ENCODE results near the gene RMC1. TPM values are rescaled to one million over a fixed set of nuclear protein-coding genes. Genes with fewer than 3 reads are reported as not detected.

RMC1 gene
- total and polyA plus RNA-seq, 12 donors: 10.2 to 61.7 (median 24.4) TPM

- Histone ChIP-seq H3K4me1 (replicated peaks in 1 of 2) (peaks cover under 1 to 1% of the 10 kb centered on the region in 2 donors), H3K36me3 (replicated peaks in 1 of 2) (peaks cover 0 to 69% of the 10 kb centered on the region in 2 donors), H3K4me3 (no peak overlapping the region), H3K27ac (peak overlapping the region in 2 of 5 donors; percentile 20 to 43), H3K9me3 (replicated peaks in 1 of 3) (no peaks in the 10 kb centered on the region), H3K27me3 (no peaks in the 10 kb centered on the region)
- 45 to 63% (median 57%) methylated on average over 3 of the region's 3 CpGs for WGBS, 4 donors
- TF ChIP-seq CTCF (IDR thresholded peaks at IDR 0.05) (no peak), POLR2A (IDR thresholded peaks at IDR 0.05) (no peak)
- intact Hi-C loops (cut with DNase I): no loop called here
- peak in 3 of 7 donors; percentile 49 to 51 (median 50) for DNase-seq
Measured at GRCh38 chr18:23547846-23548245, 44.5 kb downstream of the RMC1 start.

GRCh38 chr18:23548275-23548674, 45.0 kb downstream of the RMC1 start:
- intact Hi-C loops (cut with DNase I): no loop called here
- H3K9me3 ChIP-seq (replicated peaks in 1 of 3): no peaks in the 10 kb centered on the region
- no peak overlapping the region for H3K4me3 ChIP-seq
- no peak for DNase-seq
- H3K4me1 ChIP-seq (replicated peaks in 1 of 2): peaks cover 0 to 3% of the 10 kb centered on the region in 2 donors
- peaks cover 0 to 69% of the 10 kb centered on the region in 2 donors for H3K36me3 ChIP-seq (replicated peaks in 1 of 2)
- 85 to 95% (median 89%) methylated on average over 2 of the region's 2 CpGs for WGBS, 4 donors
- peak overlapping the region in 2 of 5 donors; percentile 20 to 43 for H3K27ac ChIP-seq
- TF ChIP-seq POLR2A (IDR thresholded peaks at IDR 0.05) (no peak), CTCF (IDR thresholded peaks at IDR 0.05) (no peak)
- no peaks in the 10 kb centered on the region for H3K27me3 ChIP-seq

GRCh38 chr18:23548719-23549118, 45.4 kb downstream of the RMC1 start:
- Histone ChIP-seq H3K27ac (peak overlapping the region in 2 of 5 donors; percentile 17 to 43), H3K9me3 (replicated peaks in 1 of 3) (no peaks in the 10 kb centered on the region), H3K27me3 (no peaks in the 10 kb centered on the region), H3K4me3 (no peak overlapping the region), H3K4me1 (replicated peaks in 1 of 2) (peaks cover 0 to 7% of the 10 kb centered on the region in 2 donors), H3K36me3 (replicated peaks in 1 of 2) (peaks cover 0 to 69% of the 10 kb centered on the region in 2 donors)
- intact Hi-C loops (cut with DNase I): no loop called here
- 69 to 85% (median 72%) methylated on average over 3 of the region's 3 CpGs for WGBS, 4 donors
- no peak for TF ChIP-seq CTCF (IDR thresholded peaks at IDR 0.05)
- no peak for TF ChIP-seq POLR2A (IDR thresholded peaks at IDR 0.05)
- DNase-seq: no peak

GRCh38 chr18:23550898-23551297, 47.6 kb downstream of the RMC1 start:
- Histone ChIP-seq H3K9me3 (replicated peaks in 1 of 3) (no peaks in the 10 kb centered on the region), H3K36me3 (replicated peaks in 1 of 2) (peaks cover 0 to 71% of the 10 kb centered on the region in 2 donors), H3K4me1 (replicated peaks in 1 of 2) (peaks cover 0 to 8% of the 10 kb centered on the region in 2 donors), H3K27ac (no peak overlapping the region), H3K4me3 (no peak overlapping the region), H3K27me3 (no peaks in the 10 kb centered on the region)
- TF ChIP-seq CTCF (IDR thresholded peaks at IDR 0.05) (no peak), POLR2A (IDR thresholded peaks at IDR 0.05) (no peak)
- intact Hi-C loops (cut with DNase I): no loop called here
- no peak for DNase-seq
